NCI-H2196 (cell line): ENCODE results near the gene LXN.

ENCODE experiments used
- DNase-seq: peaks from one replicate; lab custom pipeline; 2025; ENCODE audit not compliant: unreplicated experiment; lab: John Stamatoyannopoulos, UW

LXN gene

GRCh38 chr3:158671821-158672214 is 630 bp downstream of the LXN start:
- no peak for DNase-seq

GRCh38 chr3:158668506-158668905 is 3.9 kb downstream of the LXN start:
- DNase-seq: peak; percentile 56

GRCh38 chr3:158666416-158666815 is 6.0 kb downstream of the LXN start:
- no peak for DNase-seq

DNA sequence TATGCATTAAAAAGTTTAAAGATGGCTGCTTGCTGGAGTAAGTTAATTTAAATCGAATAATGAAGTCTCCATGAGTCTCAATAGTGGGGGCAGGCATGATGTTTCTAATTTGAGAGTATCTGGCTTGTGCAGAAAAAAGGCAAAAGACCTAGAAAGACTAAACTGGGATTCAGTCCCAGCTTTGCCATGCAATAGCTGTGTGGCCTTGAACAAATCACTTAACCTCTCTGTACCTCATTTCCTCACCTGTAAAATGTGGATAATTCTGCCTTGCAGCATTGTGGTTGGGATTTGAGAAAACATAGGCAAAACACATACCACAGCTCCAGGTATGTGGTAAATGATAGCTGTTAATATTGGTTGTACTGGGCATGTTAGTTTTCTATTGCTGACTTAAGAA is 8.6 kb downstream of the LXN start:
- no peak for DNase-seq

- DNase-seq: no peak
These were observed 9.2 kb downstream of the LXN start for GRCh38 chr3:158663246-158663645.

DNA sequence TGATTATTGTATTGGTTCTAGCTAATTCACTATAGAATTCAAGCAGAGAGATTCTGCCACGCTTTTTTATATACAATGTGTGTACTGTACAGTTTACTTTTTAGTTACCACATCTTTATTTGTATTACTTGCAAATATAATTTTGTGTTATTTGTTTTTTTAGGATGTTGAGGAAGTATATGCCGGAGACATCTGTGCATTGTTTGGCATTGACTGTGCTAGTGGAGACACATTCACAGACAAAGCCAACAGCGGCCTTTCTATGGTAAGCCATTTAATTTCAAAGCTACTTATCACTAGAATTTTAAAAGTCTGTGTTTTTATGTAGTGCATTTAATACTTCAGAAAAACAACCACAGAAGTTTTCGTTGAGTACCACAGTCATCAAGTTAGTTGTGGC is 11.7 kb downstream of the LXN start:
- DNase-seq: no peak

DNA sequence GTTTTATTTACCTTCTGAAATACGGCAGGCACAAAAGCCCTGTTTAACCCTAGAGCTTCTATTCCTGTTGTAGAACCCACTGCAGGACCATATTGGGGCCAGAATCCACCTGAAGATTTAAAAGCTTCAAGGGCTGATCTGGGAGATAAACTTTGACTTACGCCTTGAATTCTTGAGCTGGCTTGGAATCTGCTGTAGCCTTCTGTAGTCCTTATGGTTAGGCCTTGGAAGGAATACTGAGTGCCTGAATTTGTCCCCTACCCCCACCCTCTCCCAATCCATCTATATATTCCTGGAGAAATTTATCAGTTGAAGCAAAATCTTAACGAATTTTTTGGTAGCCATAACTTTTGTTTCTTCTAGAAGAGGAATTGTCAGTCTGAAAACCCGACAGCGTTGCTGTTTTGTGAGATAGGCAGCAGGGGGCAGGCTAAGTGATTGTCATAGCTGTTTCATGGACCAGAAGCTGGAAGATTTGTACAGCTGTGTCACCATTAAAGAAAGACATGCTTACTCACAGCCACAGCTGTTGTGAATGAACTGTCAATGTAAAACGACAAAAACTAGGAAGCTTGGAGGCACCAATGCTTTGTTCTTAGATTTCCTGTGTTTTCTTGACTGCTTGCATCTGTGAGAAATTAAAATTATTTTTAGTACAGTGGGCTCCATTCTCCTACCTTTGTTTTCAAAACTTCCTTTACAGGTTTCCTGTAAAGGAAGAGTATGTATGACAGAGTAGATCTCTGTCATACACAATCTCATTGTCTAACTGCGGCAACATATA is 12.8 kb downstream of the LXN start:
- DNase-seq: peak; percentile 78

DNA sequence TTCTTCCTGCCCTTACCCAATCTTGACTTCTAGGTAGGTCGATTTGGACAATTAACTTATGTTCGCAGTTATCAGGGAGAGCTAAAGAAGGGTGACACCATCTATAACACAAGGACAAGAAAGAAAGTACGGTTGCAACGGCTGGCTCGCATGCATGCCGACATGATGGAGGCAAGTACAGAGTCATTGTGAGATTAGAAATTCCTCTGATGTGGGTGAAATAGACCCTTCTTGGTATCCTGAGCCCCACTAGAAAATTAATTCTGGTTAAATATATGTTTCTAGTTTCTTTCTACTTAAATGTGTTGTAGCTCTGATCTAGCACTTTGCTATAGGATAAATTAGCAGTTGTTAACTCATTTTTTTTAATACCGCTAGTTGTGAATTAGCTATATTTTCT is 13.6 kb downstream of the LXN start:
- DNase-seq: no peak

- DNase-seq: no peak
These were observed 20.0 kb downstream of the LXN start for GRCh38 chr3:158652463-158652862.

GRCh38 chr3:158651192-158651591 is 21.3 kb downstream of the LXN start:
- no peak for DNase-seq

- DNase-seq: no peak
These were observed 22.7 kb downstream of the LXN start for GRCh38 chr3:158649791-158650190.

GRCh38 chr3:158644345-158644908 is 28.0 kb downstream of the LXN start, which contains the start of gene GFM1:
Gene GFM1, plus strand, starts transcription at chr3:158644527. Its CDS starts 108 bp downstream, at chr3:158644635.
- DNase-seq: peak; percentile 100

DNA sequence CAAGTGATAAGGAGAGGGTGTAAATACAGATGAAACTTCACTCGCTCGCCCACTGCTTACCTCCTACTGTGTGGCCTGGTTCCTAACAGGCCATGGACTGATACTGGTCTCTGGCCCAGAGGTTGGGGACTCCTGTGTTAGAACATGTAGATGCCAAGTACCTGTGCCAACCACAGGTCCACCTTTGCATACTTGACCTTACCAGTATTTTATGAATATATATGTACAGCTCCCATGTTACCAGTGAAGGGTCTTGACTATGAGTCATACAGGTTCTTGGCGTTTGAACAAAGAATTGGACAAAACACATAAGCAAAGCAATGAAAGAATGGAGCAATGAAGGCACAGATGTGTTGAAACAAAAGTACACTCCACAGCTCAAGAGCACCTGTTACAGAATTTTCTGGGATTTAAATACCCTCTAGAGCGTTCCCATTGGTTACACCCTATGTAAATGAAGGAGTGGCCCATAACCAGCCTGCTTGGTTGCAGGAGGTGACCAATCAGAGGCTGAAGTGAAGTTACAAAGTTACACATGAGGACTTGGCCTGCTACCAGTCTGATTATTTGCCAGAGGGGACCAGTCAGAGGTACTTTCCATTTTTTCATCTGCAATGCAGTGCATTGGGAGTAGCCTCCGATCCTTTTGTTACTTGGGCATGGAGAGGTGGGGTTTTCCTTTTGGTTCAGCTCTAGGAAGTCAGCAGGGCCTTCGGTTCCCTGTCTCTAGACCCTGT is 29.8 kb downstream of the LXN start:
- DNase-seq: no peak

GRCh38 chr3:158642005-158642404 is 30.4 kb downstream of the LXN start:
- DNase-seq: no peak

GRCh38 chr3:158640646-158641045 is 31.8 kb downstream of the LXN start:
- DNase-seq: no peak

- no peak for DNase-seq
These were observed 40.5 kb downstream of the LXN start for GRCh38 chr3:158631981-158632380.

DNA sequence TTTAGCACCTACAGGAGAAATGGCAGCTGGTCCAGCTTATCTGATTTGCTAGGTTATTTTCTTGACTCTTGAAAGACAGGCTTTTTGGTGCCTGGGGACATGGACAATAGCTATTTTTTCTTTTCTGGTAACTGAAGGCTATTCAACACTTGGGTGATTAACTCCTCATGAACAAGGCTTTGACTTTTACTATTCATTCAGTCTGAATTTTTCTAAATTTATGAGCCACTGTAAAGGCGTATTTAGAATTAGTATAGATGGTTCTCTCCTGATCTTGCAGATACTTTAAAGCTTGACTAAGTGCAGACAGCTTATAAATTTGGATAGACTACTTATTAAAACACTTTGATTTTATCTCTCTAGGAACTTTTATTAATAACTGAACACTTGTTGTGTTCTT is 46.6 kb downstream of the LXN start:
- DNase-seq: no peak

DNA sequence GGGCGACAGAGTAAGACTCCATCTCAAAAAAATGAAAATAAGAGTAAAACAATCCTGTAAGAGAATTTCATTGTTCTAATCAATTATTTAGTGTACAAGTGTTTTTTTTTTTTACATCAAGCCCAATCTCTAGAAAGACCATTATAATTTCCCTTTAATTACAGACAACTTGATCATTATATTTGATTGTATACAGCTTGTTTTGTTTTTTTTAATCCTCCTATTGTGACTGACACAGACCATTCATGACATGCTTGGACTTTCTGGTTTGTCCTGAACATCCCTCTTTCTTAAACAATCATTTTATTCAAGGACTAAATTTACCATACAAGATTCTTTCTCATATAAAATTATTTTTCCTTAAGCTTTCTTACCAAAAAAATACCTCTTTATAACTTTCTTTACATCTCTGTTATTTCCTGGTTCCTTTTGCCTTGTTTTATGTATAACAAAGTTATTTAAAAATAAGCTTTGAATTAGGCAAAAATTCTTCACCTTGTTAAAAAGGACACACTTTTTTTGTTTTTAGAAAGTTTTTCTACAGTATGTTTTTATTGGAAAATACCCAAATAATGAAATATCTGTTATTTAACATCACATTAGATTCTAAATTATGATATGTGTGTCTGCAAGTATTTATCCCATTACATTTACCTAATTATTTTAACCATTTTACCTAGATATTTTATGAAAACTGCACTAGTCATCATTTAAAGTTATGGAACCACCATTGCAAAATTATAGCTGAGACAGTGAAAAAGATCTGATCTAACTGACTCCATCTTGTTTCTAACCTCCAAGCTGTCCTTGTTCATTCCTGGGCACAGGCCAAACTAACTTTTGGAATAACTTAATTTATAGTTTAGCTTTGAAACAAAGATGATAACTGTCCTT is 54.2 kb downstream of the LXN start:
- DNase-seq: no peak
